HUDEP-2 (cell line): ENCODE data around the gene SPACA7.

Experiments
- DNase-seq, 76 experiments: peaks; one replicate each; lab custom pipeline; 2025; ENCODE audit not compliant: unreplicated experiment in 76 of 76; lab: John Stamatoyannopoulos, UW

The SPACA7 gene

GRCh38 chr13:112457485-112457884 lies 81.3 kb downstream of the SPACA7 start:
- no peak for DNase-seq

GRCh38 chr13:112462408-112462807 lies 86.3 kb downstream of the SPACA7 start:
- DNase-seq: no peak

- DNase-seq: no peak
Measured at GRCh38 chr13:112464720-112465119, 88.6 kb downstream of the SPACA7 start.

GRCh38 chr13:112465251-112466131 lies 89.3 kb downstream of the SPACA7 start:
- no peak for DNase-seq

GRCh38 chr13:112466132-112467058 lies 90.2 kb downstream of the SPACA7 start:
- no peak for DNase-seq

GRCh38 chr13:112467236-112467635 lies 91.1 kb downstream of the SPACA7 start:
- DNase-seq: no peak

GRCh38 chr13:112468069-112468468 lies 91.9 kb downstream of the SPACA7 start:
- DNase-seq: no peak

GRCh38 chr13:112469071-112469745 lies 93.1 kb downstream of the SPACA7 start:
- DNase-seq: no peak

GRCh38 chr13:112473818-112474217 lies 97.7 kb downstream of the SPACA7 start:
- DNase-seq: no peak

GRCh38 chr13:112474869-112475268 lies 98.7 kb downstream of the SPACA7 start:
- DNase-seq: no peak

GRCh38 chr13:112475889-112476288 lies 99.7 kb downstream of the SPACA7 start:
- DNase-seq: no peak

- no peak for DNase-seq
Measured at GRCh38 chr13:112477070-112477619, 101.0 kb downstream of the SPACA7 start.

GRCh38 chr13:112479389-112479788 lies 103.2 kb downstream of the SPACA7 start:
- DNase-seq: no peak

GRCh38 chr13:112481458-112481857 lies 105.3 kb downstream of the SPACA7 start:
- no peak for DNase-seq

- DNase-seq: no peak
Measured at GRCh38 chr13:112483299-112483698, 107.1 kb downstream of the SPACA7 start.
